Adrenal gland (tissue), 5 donors: ENCODE results near the gene C10orf90.

Experiments used
- CTCF ChIP-seq, 6 experiments: fragments of 450-650 bp in 4 of 6; fragments of 200-600 bp in 2 of 6; sonication (generic) in 1 of 6; IDR thresholded peaks; 1 replicate in 5 of 6; 2 replicates in 1 of 6; pipeline versions ENCODE4 v1.5.1 to v1.8.0; 2016 to 2021; ENCODE audit warnings: antibody characterized with exemption in 6 of 6, mild to moderate bottlenecking in 2 of 6, moderate library complexity in 1 of 6
- POLR2A ChIP-seq, 2 donors: fragments of 450-650 bp; IDR thresholded peaks; one replicate each; pipeline ENCODE4 v1.6.1; 2017; ENCODE audit warnings: antibody characterized with exemption in 2 of 2, mild to moderate bottlenecking in 2 of 2, moderate library complexity in 1 of 2
- donor health status: DM: no; HTN: no; CAD: no.

- TF ChIP-seq CTCF (IDR thresholded peaks at IDR 0.05): no peak
- no peak for TF ChIP-seq POLR2A (IDR thresholded peaks at IDR 0.05)
Measured at GRCh38 chr10:126561921-126562680, 108.4 kb downstream of the C10orf90 start.
